Measurements from ENCODE around the gene UCHL5.

DNA sequence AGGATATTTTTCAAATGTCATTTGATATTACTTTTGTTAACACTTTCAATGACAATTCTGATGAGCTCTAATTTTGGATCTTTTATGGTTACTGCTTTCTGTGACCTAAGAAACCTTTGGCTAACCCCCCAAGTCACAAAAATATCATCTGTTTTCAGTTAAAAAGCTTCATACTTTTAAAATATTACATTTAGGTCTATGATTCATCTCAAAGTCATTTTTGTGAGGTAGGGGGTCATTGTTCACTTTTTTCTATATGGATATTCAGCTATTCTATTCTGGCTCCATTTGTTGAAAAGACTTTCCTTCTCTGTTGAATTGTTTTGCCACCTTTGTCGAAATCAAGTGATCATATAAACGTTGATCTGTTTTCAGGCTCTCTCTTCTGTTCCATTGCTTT is 44.8 kb downstream of the UCHL5 start:
- TF ChIP-seq, protein P1, sequence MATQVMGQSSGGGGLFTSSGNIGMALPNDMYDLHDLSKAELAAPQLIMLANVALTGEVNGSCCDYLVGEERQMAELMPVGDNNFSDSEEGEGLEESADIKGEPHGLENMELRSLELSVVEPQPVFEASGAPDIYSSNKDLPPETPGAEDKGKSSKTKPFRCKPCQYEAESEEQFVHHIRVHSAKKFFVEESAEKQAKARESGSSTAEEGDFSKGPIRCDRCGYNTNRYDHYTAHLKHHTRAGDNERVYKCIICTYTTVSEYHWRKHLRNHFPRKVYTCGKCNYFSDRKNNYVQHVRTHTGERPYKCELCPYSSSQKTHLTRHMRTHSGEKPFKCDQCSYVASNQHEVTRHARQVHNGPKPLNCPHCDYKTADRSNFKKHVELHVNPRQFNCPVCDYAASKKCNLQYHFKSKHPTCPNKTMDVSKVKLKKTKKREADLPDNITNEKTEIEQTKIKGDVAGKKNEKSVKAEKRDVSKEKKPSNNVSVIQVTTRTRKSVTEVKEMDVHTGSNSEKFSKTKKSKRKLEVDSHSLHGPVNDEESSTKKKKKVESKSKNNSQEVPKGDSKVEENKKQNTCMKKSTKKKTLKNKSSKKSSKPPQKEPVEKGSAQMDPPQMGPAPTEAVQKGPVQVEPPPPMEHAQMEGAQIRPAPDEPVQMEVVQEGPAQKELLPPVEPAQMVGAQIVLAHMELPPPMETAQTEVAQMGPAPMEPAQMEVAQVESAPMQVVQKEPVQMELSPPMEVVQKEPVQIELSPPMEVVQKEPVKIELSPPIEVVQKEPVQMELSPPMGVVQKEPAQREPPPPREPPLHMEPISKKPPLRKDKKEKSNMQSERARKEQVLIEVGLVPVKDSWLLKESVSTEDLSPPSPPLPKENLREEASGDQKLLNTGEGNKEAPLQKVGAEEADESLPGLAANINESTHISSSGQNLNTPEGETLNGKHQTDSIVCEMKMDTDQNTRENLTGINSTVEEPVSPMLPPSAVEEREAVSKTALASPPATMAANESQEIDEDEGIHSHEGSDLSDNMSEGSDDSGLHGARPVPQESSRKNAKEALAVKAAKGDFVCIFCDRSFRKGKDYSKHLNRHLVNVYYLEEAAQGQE (IDR thresholded peaks at IDR 0.05; ENCODE audit: insufficient read depth in 1 of 2, low read depth in 2 of 2, low read length in 2 of 2) = no peak
- TF ChIP-seq POLR2AphosphoS5 (IDR thresholded peaks at IDR 0.05; ENCODE audit: low read depth, low read length) (no peak), TAF1 (IDR thresholded peaks at IDR 0.05; ENCODE audit: borderline replicate concordance, insufficient read depth, low read length) (no peak)

Measured in PFSK-1 (cell line).